GM21447 (cell line): ENCODE data around the gene MICALL2.

Source experiments
- ATAC-seq: cut with Tn5 transposase; IDR thresholded peaks from one replicate; pipeline ENCODE4 v1.9.1; 2021; ENCODE audit not compliant: unreplicated experiment

MICALL2 gene

GRCh38 chr7:1493571-1493970 lies 34.3 kb upstream of the MICALL2 start:
- ATAC-seq = no peak

GRCh38 chr7:1493129-1493528 lies 33.9 kb upstream of the MICALL2 start:
- no peak for ATAC-seq

DNA sequence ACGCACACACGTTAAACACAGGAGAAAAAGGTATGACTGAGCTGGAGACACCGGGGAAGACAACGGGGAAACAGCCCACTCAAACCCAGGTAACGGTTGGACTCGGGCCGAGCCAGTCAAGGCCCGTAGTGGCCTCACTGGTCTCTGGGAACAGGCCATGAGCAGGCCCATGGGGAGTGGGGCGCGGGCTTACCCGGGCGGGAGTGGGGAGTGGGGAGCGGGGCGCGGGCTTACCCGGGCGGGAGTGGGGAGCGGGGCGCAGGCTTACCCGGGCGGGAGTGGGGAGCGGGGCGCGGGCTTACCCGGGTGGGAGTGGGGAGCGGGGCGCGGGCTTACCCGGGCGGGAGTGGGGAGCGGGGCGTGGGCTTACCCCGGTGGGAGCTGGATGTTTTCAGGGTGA lies 33.4 kb upstream of the MICALL2 start:
- no peak for ATAC-seq

- no peak for ATAC-seq
Measured at GRCh38 chr7:1492221-1492620, 33.0 kb upstream of the MICALL2 start.

DNA sequence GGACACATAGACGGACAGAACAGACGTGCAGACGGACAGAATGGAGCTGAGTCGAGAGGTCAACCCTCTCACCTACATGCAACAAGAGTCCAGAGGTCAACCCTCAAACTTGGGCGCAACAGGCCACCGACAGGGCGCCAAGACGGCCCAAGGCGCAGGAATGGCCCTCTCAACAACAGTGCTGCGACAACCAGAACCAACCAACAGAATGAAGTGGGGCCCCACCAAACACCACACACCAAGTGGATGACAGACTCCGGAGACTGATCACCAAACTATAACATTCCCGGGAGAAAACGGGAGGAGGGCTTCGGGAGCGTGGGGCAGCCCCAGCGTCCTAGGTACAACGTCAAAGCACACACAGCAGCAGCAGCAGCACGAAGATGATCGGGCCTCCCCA lies 31.6 kb upstream of the MICALL2 start:
- ATAC-seq = no peak

GRCh38 chr7:1489336-1489735 lies 30.1 kb upstream of the MICALL2 start:
- ATAC-seq = no peak

DNA sequence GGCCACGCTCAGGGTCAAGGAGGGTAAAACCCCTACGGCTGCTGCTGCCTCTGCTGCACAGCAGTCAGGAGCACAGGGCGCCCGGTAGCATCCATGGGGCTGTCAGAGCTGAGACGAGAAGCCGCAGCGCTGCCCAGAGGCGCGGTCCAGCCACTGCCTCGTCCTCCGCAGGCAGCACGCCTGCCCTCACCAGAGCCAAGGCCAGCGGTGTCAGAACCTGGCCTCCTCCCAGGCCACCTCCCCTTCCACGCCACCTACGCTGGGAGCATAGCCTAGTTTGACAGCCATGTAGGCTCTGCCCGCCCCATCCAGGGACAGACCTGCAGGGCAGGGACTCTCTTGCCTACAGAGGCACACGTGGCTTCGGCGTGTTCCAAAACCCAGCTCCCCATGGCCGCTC lies 28.7 kb upstream of the MICALL2 start:
- no peak for ATAC-seq

GRCh38 chr7:1487466-1487865 lies 28.2 kb upstream of the MICALL2 start:
- ATAC-seq = no peak

GRCh38 chr7:1486571-1486970 lies 27.3 kb upstream of the MICALL2 start:
- ATAC-seq = no peak

GRCh38 chr7:1485156-1485555 lies 25.9 kb upstream of the MICALL2 start:
- no peak for ATAC-seq

GRCh38 chr7:1484569-1484968 lies 25.3 kb upstream of the MICALL2 start:
- no peak for ATAC-seq

DNA sequence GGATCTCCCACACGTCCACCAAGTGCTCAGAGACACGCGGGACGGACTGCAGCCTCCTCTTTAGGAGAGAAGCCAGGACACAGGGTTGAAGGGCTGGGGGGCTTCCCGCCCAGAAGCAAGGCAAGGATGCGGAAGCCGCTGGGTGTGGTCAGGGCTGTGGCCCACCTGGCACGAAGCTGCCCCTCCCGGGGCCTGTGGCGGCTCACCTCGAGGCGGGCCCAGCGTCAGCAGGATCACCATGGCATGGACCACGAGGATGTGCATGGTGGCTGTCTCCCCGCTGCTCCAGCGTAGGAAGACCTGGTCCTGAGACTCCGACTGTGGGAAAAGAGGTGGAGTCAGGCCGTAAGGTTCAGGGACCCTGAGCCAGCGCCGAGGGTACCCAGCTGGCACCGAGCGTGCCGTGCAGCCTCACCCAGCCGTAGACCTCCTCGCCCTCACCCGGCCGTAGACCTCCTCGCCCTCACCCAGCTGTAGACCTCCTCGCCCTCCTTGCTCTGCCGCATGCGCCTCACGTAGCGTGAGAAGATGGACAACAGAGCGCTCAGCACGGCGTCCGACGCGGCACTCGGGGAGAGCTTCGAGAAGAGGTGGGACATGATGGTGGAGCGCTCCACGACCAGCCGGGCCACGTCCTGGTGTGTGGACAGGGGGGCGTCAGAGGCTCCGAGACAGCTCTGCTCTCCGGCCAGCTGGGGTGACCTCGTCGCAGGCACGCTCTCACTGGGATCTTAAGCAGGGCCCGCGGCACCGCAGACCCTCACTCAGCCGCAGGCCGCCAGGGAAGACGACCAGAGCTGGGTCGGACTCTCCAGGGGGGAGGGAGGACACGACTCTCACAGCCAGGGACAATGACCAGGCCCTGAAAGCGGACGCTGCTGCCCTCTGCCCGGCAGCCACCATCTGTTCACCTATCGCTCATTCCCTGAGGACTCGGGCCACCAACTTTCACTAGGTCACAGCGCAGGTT lies 24.6 kb upstream of the MICALL2 start:
- no peak for ATAC-seq

DNA sequence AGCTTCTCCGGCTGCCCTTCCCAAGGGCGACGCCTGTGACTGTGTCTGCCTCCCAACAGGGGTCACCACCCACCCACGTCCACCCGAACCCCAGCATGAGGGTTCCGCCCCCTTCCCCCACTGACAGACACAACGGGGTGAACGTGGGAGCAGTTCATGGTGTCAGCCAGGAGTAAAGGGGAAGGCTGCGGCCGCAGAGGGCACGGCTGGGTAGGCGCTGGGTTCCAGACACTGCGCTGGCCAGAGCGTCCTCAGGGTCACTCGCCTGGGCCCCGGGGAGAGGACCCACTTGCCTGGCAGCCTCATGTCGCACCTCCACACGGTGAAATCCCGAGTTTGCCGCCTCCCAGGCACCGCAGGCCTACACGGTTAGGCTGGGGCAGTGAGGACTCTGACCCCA lies 23.8 kb upstream of the MICALL2 start:
- no peak for ATAC-seq

DNA sequence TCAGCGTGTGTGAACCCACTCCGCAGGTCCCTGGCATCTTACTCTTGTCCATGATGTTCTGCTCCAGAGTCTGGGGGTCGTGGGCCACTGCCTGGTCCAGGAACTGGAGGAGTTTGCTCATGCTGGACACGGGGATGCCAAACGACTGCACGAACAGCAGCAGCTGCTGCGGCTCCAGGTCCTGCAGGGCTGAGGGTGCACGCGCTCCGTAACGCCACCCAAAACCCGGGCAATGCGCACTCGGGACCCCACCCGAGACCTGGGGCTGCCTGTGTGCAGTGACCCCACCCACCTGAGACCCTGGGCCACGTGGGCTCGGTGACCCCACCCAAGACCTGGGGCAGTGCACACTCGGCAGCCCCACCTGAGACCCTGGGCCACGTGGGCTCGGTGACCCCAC lies 22.0 kb upstream of the MICALL2 start:
- no peak for ATAC-seq

GRCh38 chr7:1480670-1481069 lies 21.4 kb upstream of the MICALL2 start:
- ATAC-seq = no peak

DNA sequence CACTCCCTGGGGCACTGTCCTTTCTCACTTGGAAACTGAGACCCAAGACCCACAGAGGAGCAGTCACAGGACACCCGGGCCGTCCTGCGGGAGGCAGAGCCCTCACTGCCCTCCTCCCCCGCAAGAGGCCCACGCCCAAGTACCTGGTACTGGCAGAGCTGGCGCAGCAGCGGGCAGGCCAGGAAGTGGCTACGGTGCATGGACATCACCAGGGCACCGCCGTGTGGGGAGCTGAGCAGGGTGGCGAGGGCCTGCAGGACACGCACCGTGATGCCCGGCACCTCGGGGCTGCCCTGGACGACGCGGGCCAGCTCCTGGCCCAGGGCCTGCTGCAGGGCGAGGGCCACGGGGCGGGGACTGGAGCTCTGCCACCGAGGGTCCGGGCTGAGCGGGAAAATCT lies 20.0 kb upstream of the MICALL2 start:
- no peak for ATAC-seq

- ATAC-seq = no peak
Measured at GRCh38 chr7:1478480-1478879, 19.2 kb upstream of the MICALL2 start.

- ATAC-seq = no peak
Measured at GRCh38 chr7:1476859-1477258, 17.6 kb upstream of the MICALL2 start.

DNA sequence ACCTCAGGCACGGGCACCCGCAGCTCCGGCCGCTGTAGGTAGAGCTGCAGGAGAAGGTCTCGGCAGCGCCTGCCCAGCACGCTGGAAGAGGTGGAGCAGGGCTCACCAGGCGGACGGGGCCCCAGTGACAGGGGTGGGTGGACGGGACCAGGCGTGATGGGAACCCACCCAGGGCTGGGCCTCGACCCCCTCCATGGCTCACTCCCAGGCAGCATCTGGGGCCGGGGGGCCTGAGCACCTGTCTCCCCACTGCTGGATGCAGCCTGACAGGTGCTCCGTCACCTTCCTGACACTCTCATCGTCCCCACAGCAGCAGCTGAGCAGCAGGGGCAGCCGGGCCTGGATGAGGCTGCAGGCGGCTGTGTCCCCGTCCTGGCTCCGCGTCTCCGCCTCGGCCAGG lies 16.7 kb upstream of the MICALL2 start:
- ATAC-seq = no peak

DNA sequence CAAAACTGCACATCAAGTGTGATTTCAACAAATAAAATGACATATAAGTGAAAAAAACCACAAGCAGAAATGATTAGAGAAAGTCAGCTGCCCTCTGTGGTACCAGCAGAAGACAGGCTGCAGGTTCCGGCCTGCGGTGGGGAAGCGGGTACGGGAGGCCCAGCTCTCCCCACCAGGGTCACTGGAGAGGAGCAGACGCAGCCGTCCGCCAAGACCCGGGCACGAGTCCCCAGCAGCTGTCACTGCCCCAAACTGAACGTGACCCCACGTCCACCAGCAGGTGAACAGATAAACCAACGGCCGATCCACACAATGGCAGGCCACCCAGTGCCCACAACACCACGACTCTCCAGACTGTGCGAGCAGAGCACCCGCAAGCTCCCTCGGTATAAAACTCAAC lies 16.1 kb upstream of the MICALL2 start:
- no peak for ATAC-seq

DNA sequence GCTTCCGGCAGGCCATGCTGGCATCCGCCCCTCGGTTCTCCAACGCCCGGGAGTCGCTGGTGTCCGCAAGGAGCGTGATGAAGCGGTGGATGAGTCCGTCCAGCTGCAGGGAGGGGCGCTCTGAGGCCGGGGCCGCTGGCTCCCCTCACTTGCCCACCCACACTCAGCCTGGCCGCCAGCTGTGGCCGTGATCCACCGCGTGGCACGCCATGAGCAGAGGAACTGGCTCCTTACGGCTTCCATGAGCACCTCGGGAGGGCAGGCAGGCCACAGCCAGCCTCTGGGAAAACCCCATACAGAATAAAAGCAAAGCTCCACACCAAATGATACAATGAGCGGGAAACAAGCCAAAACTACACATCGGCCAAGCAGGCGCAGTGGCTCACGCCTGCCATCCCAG lies 15.5 kb upstream of the MICALL2 start:
- no peak for ATAC-seq

DNA sequence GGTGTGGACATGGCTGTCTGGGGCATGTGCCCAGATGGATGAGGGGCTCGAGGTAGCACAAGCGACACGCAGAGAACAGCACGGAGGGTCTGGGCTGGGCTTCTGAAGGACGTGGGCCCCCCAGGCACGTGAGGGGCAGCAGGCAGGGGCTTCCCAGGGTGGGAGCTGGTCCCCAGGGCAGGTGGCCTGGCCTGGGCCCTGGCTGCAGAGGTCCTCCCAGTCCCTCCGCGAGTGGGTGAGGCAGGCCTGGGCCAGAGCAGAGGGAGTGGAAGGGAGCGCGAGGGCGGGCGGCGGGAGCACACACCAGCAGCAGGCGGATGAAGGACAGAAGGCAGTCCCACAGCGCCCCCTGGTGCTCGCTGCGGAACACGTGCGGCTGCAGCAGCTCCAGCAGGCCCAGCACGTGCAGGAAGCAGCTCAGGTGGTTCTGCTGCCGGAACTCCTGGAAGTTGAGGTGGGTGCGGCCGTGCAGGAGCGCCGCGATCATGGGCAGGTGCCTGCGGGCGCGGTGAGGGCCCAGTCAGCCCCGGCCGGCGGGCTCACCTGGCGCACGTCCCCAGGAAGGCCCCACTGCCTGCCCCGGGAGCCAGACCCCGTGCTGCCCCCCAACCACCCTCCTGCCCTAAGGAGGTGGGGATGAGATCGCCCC lies 14.7 kb upstream of the MICALL2 start:
- no peak for ATAC-seq
